GM18907 (cell line): ENCODE measurements around the gene CREB3.

Experiments
- ATAC-seq: cut with Tn5 transposase; IDR thresholded peaks from one replicate; pipeline ENCODE4 v1.9.1; 2021; ENCODE audit warnings: mild to moderate bottlenecking, moderate library complexity; ENCODE audit not compliant: unreplicated experiment

The CREB3 gene

GRCh38 chr9:35771943-35772342, 39.5 kb downstream of the CREB3 start:
- no peak for ATAC-seq

GRCh38 chr9:35774907-35775635, 42.6 kb downstream of the CREB3 start:
- no peak for ATAC-seq

- no peak for ATAC-seq
Observed at GRCh38 chr9:35776018-35776417, 43.6 kb downstream of the CREB3 start.

GRCh38 chr9:35778496-35778895, 46.0 kb downstream of the CREB3 start:
- no peak for ATAC-seq

- no peak for ATAC-seq
Observed at GRCh38 chr9:35781066-35781465, 48.6 kb downstream of the CREB3 start.

GRCh38 chr9:35783418-35783817, 51.0 kb downstream of the CREB3 start:
- no peak for ATAC-seq
